Activated naive CD4-positive, alpha-beta T cell (primary cell): ENCODE results near the gene PNMA6E.

Experiments
- DNase-seq, 4 experiments: peaks; one replicate each; lab custom pipeline; 2025; lab: John Stamatoyannopoulos, UW

Gene PNMA6E

DNA sequence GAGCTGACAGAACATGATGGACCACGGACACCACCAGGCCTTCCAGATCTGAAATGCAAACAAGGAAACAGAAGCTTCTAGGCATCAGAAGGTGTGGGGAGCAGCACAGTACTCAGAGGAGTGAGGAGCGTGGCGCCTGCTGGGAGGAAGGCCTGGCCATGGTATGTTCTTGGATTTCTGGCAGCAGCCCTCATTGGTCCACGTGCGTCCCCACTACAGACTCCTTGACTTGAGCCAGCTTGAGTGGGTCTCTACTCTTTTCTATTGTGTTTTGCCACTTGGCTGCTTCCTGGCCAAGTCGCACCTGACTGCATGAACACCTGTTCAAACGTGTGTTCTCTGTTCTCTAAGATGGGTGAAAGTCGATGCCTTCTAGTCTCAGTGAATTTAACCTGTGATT is 49.2 kb downstream of the PNMA6E start:
- no peak for DNase-seq

DNA sequence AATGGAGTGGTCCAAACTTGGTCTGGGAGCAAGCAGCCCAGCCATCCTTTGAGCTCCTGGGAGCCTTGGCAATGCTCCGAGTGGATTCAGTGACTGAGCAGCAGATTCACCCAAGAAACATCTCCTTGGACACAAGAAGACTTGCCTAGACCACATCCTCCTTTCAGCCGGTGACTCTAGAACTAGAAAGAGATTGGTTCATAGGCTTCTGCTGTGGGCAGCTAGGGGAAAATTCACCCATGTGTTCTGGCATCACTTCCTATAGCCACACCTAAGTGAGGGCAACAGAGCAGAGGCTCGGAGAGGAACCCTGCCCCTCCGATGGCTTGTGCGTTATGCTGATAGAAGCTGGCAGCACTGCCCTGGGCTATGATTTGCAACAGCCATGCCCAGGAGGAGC is 51.2 kb downstream of the PNMA6E start:
- no peak for DNase-seq

DNA sequence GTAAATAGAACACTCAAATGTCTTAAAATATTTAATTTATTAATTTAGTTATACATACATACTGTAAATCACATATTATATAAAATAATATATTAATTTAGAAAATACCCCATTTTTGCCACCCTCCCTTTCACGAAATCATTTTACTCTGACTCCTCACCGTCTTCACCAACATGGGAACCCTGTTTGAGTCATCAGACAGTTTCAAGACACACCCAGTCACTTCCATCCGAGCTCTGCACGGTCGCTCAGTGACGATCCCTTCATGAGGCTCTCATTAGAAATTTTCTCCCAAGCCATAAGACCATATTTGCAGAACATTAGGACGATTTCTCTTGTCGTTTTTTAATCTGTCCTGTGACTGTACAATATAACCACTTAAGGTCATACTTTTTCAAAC is 52.7 kb downstream of the PNMA6E start:
- DNase-seq: no peak

DNA sequence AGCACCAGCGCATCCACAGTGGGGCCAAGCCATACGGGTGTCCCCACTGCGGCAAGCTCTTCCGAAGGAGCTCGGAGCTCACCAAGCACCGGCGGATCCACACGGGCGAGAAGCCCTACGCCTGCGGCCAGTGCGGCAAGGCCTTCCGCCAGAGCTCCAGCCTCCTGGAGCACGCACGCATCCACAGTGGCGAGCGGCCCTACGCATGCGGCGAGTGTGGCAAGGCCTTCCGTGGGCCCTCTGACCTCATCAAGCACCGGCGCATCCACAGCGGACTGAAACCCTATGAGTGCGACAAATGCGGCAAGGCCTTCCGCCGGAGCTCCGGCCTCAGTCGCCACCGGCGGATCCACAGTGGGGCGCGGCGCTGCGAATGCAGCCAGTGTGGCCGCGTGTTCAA is 53.6 kb downstream of the PNMA6E start:
- no peak for DNase-seq
